CD4-positive, alpha-beta memory T cell (primary cell): Measurements from ENCODE around the gene BAG2. TPM values are rescaled to one million over a fixed set of nuclear protein-coding genes. Genes with fewer than 3 reads are reported as not detected.
A peak's percentile ranks its signal among the peaks of the same experiment; 100 is the strongest.

ENCODE experiments used
- CTCF ChIA-PET: fragments of 350-600 bp; sonication (Branson Sonifier 250); formaldehyde crosslinking; loops from one replicate; lab custom pipeline; 2021; ENCODE audit warnings: inconsistent platforms; ENCODE audit not compliant: partially characterized antibody; lab: Charles Lee
- POLR2A ChIA-PET: fragments of 350-600 bp; sonication (Branson Sonifier 250); formaldehyde crosslinking; loops from one replicate; lab custom pipeline; 2021; ENCODE audit not compliant: partially characterized antibody; lab: Charles Lee
- DNase-seq, 5 donors: peaks; one replicate each; pipeline versions ENCODE4 v3.0.0 to v3.0.0-alpha.2; 2020 to 2022; ENCODE audit warnings: mixed read lengths in 1 of 5
- H3K27ac ChIP-seq: one replicate; pipeline ENCODE4 v1.7.0; 2013; ENCODE audit warnings: low read depth, low read length
- H3K27me3 ChIP-seq: 2 replicates; pipeline ENCODE4 v1.7.0; 2013; ENCODE audit warnings: mild to moderate bottlenecking, low read length, moderate library complexity; ENCODE audit not compliant: insufficient read depth
- H3K36me3 ChIP-seq: 2 replicates; pipeline ENCODE4 v1.7.0; 2013; ENCODE audit warnings: mild to moderate bottlenecking, low read length, moderate library complexity; ENCODE audit not compliant: insufficient read depth
- H3K4me1 ChIP-seq: 2 replicates; pipeline ENCODE4 v1.7.0; 2013; ENCODE audit warnings: mild to moderate bottlenecking, low read length, moderate library complexity; ENCODE audit not compliant: insufficient read depth
- H3K4me3 ChIP-seq, 2 donors: one replicate each; pipeline ENCODE4 v1.7.0; 2013; ENCODE audit warnings: low read length in 2 of 2, mild to moderate bottlenecking in 1 of 2
- H3K9me3 ChIP-seq, 2 donors: one replicate each; pipeline ENCODE4 v1.7.0; 2013; ENCODE audit warnings: low read length in 2 of 2, control low read depth in 1 of 2; ENCODE audit not compliant: control insufficient read depth in 1 of 2
- H3K27ac Mint-ChIP-seq, 7 donors: one replicate each; pipeline ENCODE4 v1.8.0; 2020 to 2021; ENCODE audit warnings: mixed read lengths in 7 of 7, mild to moderate bottlenecking in 6 of 7, inconsistent platforms in 3 of 7, moderate library complexity in 3 of 7
- H3K27me3 Mint-ChIP-seq, 2 donors: one replicate each; pipeline ENCODE4 v1.8.0; 2020 to 2021; ENCODE audit warnings: mixed read lengths in 2 of 2
- H3K36me3 Mint-ChIP-seq, 2 donors: one replicate each; pipeline ENCODE4 v1.8.0; 2020 to 2021; ENCODE audit warnings: mixed read lengths in 2 of 2, inconsistent platforms in 1 of 2, mild to moderate bottlenecking in 1 of 2
- H3K4me1 Mint-ChIP-seq, 4 donors: one replicate each; pipeline ENCODE4 v1.8.0; 2020 to 2021; ENCODE audit warnings: mixed read lengths in 4 of 4, mild to moderate bottlenecking in 1 of 4
- H3K4me3 Mint-ChIP-seq, 8 donors: one replicate each; pipeline ENCODE4 v1.8.0; 2020 to 2021; ENCODE audit warnings: mixed read lengths in 8 of 8, mild to moderate bottlenecking in 7 of 8, moderate library complexity in 6 of 8, inconsistent platforms in 3 of 8
- H3K9me3 Mint-ChIP-seq, 8 donors: one replicate each; pipeline ENCODE4 v1.8.0; 2020 to 2021; ENCODE audit warnings: mixed read lengths in 8 of 8, mild to moderate bottlenecking in 5 of 8, inconsistent platforms in 3 of 8, moderate library complexity in 1 of 8
- intact Hi-C: fragments of 100-400 bp; cut with micrococcal nuclease; formaldehyde crosslinking; loops from one replicate; pipeline ENCODE4 v1.15.1; 2023
- polyA plus RNA-seq, 2 donors: library from polyadenylated mRNA; unstranded; fragments of 300-500 nt; fragmentation: Illumina TruSeq; gene quantifications; one replicate each; pipeline ENCODE4 v1.2.3, GENCODE V29; 2021
- total RNA-seq, 2 experiments: library from RNA; stranded (reverse); gene quantifications; one replicate each; pipeline ENCODE4 v1.2.3, GENCODE V29; 2021

BAG2 gene
- total and polyA plus RNA-seq, 4 experiments from 2014 or later = 2.6 to 3.7 (median 3.5) TPM

- peak; percentile 72 to 89 (median 85) for DNase-seq
- Mint-ChIP-seq H3K27me3 (peaks cover 13 to 27% of the 10 kb centered on the region in 2 donors), H3K4me3 (peak within 1 kb of the TSS; percentile 98 to 100 (median 98)), H3K4me1 (peaks cover 6 to 10% (median 9%) of the 10 kb centered on the region in 4 donors), H3K27ac (peak within 1 kb of the TSS; percentile 87 to 97 (median 93)), H3K36me3 (peaks cover 0 to 2% of the 10 kb centered on the region in 2 donors), H3K9me3 (no peaks in the 10 kb centered on the region)
- Histone ChIP-seq H3K27ac (peak within 1 kb of the TSS; percentile 35), H3K4me3 (peak within 1 kb of the TSS; percentile 64 to 96), H3K4me1 (peaks cover 10% of the 10 kb centered on the region), H3K27me3 (peaks cover 5% of the 10 kb centered on the region), H3K9me3 (no peaks in the 10 kb centered on the region), H3K36me3 (no peaks in the 10 kb centered on the region)
- CTCF ChIA-PET = interaction anchor here (1.2 to 1.5 kb wide), 3 partner anchors 23 to 319 kb away, joined by 3 to 4 read pairs (median 3); no protein-coding TSS in a partner anchor
- POLR2A ChIA-PET = interaction anchor here (0.6 to 1.5 kb wide), 7 partner anchors 10 to 184 kb away, joined by 3 to 8 read pairs (median 4); partner anchors contain the start of genes BAG2, KIAA1586 and PRIM2
- intact Hi-C loops = loop anchor here (1.0 kb wide), 4 partner anchors 50 to 176 kb away; partner anchors contain the start of genes BAG2, KIAA1586 and PRIM2
Measured at GRCh38 chr6:57221936-57222742, 50.0 kb downstream of the BAG2 start, which contains the start of gene RAB23. TSS of gene RAB23 (minus strand) at chr6:57222307. CDS start at chr6:57210380, 11,927 bp downstream.

- Histone ChIP-seq H3K9me3 (no peaks in the 10 kb centered on the region), H3K4me3 (peak overlapping the region; percentile 64 to 96), H3K36me3 (no peaks in the 10 kb centered on the region), H3K27me3 (peaks cover 5% of the 10 kb centered on the region), H3K27ac (no peak overlapping the region), H3K4me1 (peaks cover 10% of the 10 kb centered on the region)
- intact Hi-C loops = loop anchor here (1.0 kb wide), 4 partner anchors 50 to 176 kb away; partner anchors contain the start of genes BAG2, KIAA1586 and PRIM2
- H3K27me3 Mint-ChIP-seq = peaks cover 11 to 27% of the 10 kb centered on the region in 2 donors
- H3K36me3 Mint-ChIP-seq = peaks cover 0 to 2% of the 10 kb centered on the region in 2 donors
- CTCF ChIA-PET = interaction anchor here (1.1 to 1.6 kb wide), 3 partner anchors 50 to 94 kb away, joined by 3 read pairs; partner anchors contain the start of genes BAG2 and PRIM2
- peak overlapping the region; percentile 98 to 100 (median 98) for H3K4me3 Mint-ChIP-seq
- peak overlapping the region in 1 of 7 donors; percentile 87 for H3K27ac Mint-ChIP-seq
- peak in 1 of 5 donors; percentile 14 for DNase-seq
- peaks cover 6 to 10% (median 9%) of the 10 kb centered on the region in 4 donors for H3K4me1 Mint-ChIP-seq
- no peaks in the 10 kb centered on the region for H3K9me3 Mint-ChIP-seq
- POLR2A ChIA-PET = interaction anchor here (0.6 to 1.4 kb wide), 5 partner anchors 11 to 185 kb away, joined by 3 to 5 read pairs (median 4); partner anchors contain the start of gene PRIM2
Measured at GRCh38 chr6:57222743-57223077, 50.6 kb downstream of the BAG2 start.

GRCh38 chr6:57224769-57225515 lies 52.8 kb downstream of the BAG2 start:
- Histone ChIP-seq H3K27ac (no peak overlapping the region), H3K27me3 (peaks cover 5% of the 10 kb centered on the region), H3K9me3 (no peaks in the 10 kb centered on the region), H3K4me3 (no peak overlapping the region), H3K4me1 (peaks cover 10% of the 10 kb centered on the region), H3K36me3 (no peaks in the 10 kb centered on the region)
- H3K36me3 Mint-ChIP-seq = peaks cover 0 to 2% of the 10 kb centered on the region in 2 donors
- POLR2A ChIA-PET = no interaction called here
- DNase-seq = no peak
- no peaks in the 10 kb centered on the region for H3K9me3 Mint-ChIP-seq
- CTCF ChIA-PET = no interaction called here
- no peak overlapping the region for H3K27ac Mint-ChIP-seq
- peaks cover 6 to 10% (median 9%) of the 10 kb centered on the region in 4 donors for H3K4me1 Mint-ChIP-seq
- peak overlapping the region in 1 of 8 donors; percentile 47 for H3K4me3 Mint-ChIP-seq
- peaks cover 9 to 24% of the 10 kb centered on the region in 2 donors for H3K27me3 Mint-ChIP-seq
- intact Hi-C loops = no loop called here

- Histone ChIP-seq H3K4me3 (no peak overlapping the region), H3K9me3 (no peaks in the 10 kb centered on the region), H3K27me3 (peaks cover 5% of the 10 kb centered on the region), H3K27ac (no peak overlapping the region), H3K36me3 (no peaks in the 10 kb centered on the region), H3K4me1 (peaks cover 7% of the 10 kb centered on the region)
- Mint-ChIP-seq H3K27me3 (peaks cover 9 to 19% of the 10 kb centered on the region in 2 donors), H3K36me3 (peaks cover 0 to 2% of the 10 kb centered on the region in 2 donors), H3K27ac (peak overlapping the region in 1 of 7 donors; percentile 18), H3K9me3 (no peaks in the 10 kb centered on the region), H3K4me1 (peaks cover 4 to 10% (median 8%) of the 10 kb centered on the region in 4 donors), H3K4me3 (no peak overlapping the region)
- intact Hi-C loops = no loop called here
- no peak for DNase-seq
- ChIA-PET CTCF (no interaction called here), POLR2A (no interaction called here)
Measured at GRCh38 chr6:57226221-57226620, 54.1 kb downstream of the BAG2 start.

Other genes with a start within 250 kb of the BAG2 start
- gene BEND6, start 217.2 kb upstream of the BAG2 start, total RNA-seq = not detected
- not detected for gene BEND6, start 217.2 kb upstream of the BAG2 start, polyA plus RNA-seq
- 10 to 100 TPM; 20.4 to 20.7 TPM for gene KIAA1586, start 125.6 kb upstream of the BAG2 start, total RNA-seq
- 10 to 100 TPM in 1 of 2 donors, 1 to 10 TPM in 1; 4.9 to 10.4 TPM for gene KIAA1586, start 125.6 kb upstream of the BAG2 start, polyA plus RNA-seq
- gene ZNF451, start 82.1 kb upstream of the BAG2 start, total RNA-seq = 10 to 100 TPM; 83.0 to 97.7 TPM
- 10 to 100 TPM; 26.1 to 26.4 TPM for gene ZNF451, start 82.1 kb upstream of the BAG2 start, polyA plus RNA-seq
- gene RAB23, start 50.0 kb downstream of the BAG2 start, total RNA-seq = 1 to 10 TPM; 1.4 to 1.6 TPM
- 1 to 10 TPM; 1.3 TPM for gene RAB23, start 50.0 kb downstream of the BAG2 start, polyA plus RNA-seq
- gene PRIM2, start 145.3 kb downstream of the BAG2 start, total RNA-seq = 10 to 100 TPM; 12.0 to 12.8 TPM
- gene PRIM2, start 145.3 kb downstream of the BAG2 start, polyA plus RNA-seq = 1 to 10 TPM; 8.3 to 8.8 TPM